A204.1 (cell line): Measurements from ENCODE around the gene TMEM150B.
"Not testable (repeated sequence)": the region's sequence is repeated elsewhere in the genome, so short reads cannot be mapped to it uniquely, and the experiment has no call there.

Experiments used
- FAIRE-seq: peaks from 2 replicates; lab custom pipeline; 2012; peaks lifted over from hg19 to GRCh38; lab: Jason Lieb, UNC

The TMEM150B gene

GRCh38 chr19:55339105-55339888, 14.2 kb upstream of the TMEM150B start, which contains the start of gene KMT5C:
Gene KMT5C, plus strand, starts transcription at chr19:55339876. Its CDS starts 2,061 bp downstream, at chr19:55341937.
- FAIRE-seq, result peak; percentile 100

- FAIRE-seq, result no peak
These were observed 11.0 kb upstream of the TMEM150B start for GRCh38 chr19:55336101-55336500.

GRCh38 chr19:55333870-55334269, 8.7 kb upstream of the TMEM150B start:
- FAIRE-seq, result no peak

- FAIRE-seq, result not testable (repeated sequence)
These were observed 4.7 kb upstream of the TMEM150B start for GRCh38 chr19:55329791-55330190.

- not testable (repeated sequence) for FAIRE-seq
These were observed 3.7 kb upstream of the TMEM150B start for GRCh38 chr19:55328774-55329318.

GRCh38 chr19:55324662-55325061, 479 bp downstream of the TMEM150B start:
- FAIRE-seq, result no peak

- no peak for FAIRE-seq
These were observed 2.8 kb downstream of the TMEM150B start for GRCh38 chr19:55322204-55322885.

- no peak for FAIRE-seq
These were observed 3.5 kb downstream of the TMEM150B start for GRCh38 chr19:55321466-55322137.

GRCh38 chr19:55320844-55321419, 4.2 kb downstream of the TMEM150B start:
- FAIRE-seq, result no peak

- no peak for FAIRE-seq
These were observed 5.4 kb downstream of the TMEM150B start for GRCh38 chr19:55319785-55320184.

- FAIRE-seq, result no peak
These were observed 8.5 kb downstream of the TMEM150B start for GRCh38 chr19:55316646-55317045.

GRCh38 chr19:55315956-55316525, 9.1 kb downstream of the TMEM150B start:
- FAIRE-seq, result no peak

GRCh38 chr19:55314396-55314795, 10.7 kb downstream of the TMEM150B start:
- no peak for FAIRE-seq

GRCh38 chr19:55312621-55313512, 12.3 kb downstream of the TMEM150B start:
- FAIRE-seq, result no peak

GRCh38 chr19:55311797-55312196, 13.3 kb downstream of the TMEM150B start:
- FAIRE-seq, result no peak

GRCh38 chr19:55311397-55311796, 13.7 kb downstream of the TMEM150B start:
- FAIRE-seq, result no peak

GRCh38 chr19:55310498-55310897, 14.6 kb downstream of the TMEM150B start:
- FAIRE-seq, result no peak

GRCh38 chr19:55309448-55309847, 15.7 kb downstream of the TMEM150B start:
- FAIRE-seq, result no peak

GRCh38 chr19:55308281-55308680, 16.9 kb downstream of the TMEM150B start:
- FAIRE-seq, result no peak

GRCh38 chr19:55306712-55307111, 18.4 kb downstream of the TMEM150B start:
- no peak for FAIRE-seq

GRCh38 chr19:55305983-55306562, 19.1 kb downstream of the TMEM150B start:
- FAIRE-seq, result no peak
